ENCODE measurements around the gene HERPUD1.

HERPUD1 gene

DNA sequence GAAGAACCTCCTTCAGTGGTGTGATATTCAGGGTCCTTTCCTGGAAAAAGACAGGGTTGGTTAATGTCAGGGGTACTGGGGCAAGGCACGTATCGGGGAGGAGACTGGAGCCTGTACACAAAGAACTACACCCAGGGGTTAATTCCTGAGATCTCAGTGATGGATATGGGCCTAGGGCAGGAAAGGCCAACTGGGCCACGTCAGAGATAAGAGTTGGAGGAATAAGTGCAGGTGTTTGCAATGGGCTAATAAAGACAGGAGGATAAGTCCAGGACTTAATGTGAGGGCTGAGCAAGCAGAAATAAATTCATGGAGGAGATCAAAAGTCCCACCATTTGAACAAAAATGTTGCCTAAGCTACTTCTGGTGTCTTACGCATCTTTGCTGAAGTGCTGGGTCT is 10.4 kb upstream of the HERPUD1 start (continued):
- TF ChIP-seq ZNF785 (tag by site-specific recombination; IDR thresholded peaks at IDR 0.05) (no peak), ZNF121 (tag by site-specific recombination; IDR thresholded peaks at IDR 0.05) (no peak), OVOL3 (tag by site-specific recombination; IDR thresholded peaks at IDR 0.05) (no peak), ZNF792 (tag by site-specific recombination; IDR thresholded peaks at IDR 0.05) (no peak), TCF7L2 (IDR thresholded peaks at IDR 0.05; ENCODE audit: borderline replicate concordance, low read depth, low read length) (no peak)

DNA sequence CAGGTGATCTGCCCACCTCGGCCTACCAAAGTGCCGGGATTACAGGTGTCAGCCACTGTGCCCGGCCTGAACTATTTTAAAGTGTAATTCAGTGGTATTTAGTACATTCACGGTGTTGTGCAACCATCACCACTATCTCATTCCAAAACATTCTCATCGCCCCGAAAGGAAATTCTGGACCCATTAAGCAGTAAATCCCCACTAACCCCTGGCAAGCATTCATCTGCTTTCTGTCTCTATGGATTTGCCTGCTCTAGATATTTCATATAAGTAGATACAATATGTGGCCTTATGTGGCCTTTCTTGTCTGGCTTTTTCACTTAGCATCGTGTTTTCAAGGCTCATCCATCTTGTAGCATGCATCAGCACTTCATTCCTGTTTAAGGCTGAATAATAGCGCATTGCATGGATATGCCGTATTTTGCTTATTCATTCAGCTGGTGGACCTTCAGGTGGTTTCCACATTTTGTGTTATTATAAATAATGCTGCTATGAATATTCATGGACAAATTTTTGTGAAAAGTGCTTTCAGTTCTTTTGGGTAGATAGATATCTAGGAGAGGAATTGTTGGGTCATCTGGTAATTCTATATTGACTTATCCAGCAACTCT is 8.4 kb upstream of the HERPUD1 start:
- TF ChIP-seq ZNF37A (tag by site-specific recombination; IDR thresholded peaks at IDR 0.05) (no peak), PRDM1 (tag by site-specific recombination; IDR thresholded peaks at IDR 0.05) (no peak), ZNF274 (IDR thresholded peaks at IDR 0.05; ENCODE audit: low read length) (no peak), ZNF274 (tag by site-specific recombination; IDR thresholded peaks at IDR 0.05; ENCODE audit: borderline replicate concordance) (no peak)
- TF ChIP-seq, protein P1, sequence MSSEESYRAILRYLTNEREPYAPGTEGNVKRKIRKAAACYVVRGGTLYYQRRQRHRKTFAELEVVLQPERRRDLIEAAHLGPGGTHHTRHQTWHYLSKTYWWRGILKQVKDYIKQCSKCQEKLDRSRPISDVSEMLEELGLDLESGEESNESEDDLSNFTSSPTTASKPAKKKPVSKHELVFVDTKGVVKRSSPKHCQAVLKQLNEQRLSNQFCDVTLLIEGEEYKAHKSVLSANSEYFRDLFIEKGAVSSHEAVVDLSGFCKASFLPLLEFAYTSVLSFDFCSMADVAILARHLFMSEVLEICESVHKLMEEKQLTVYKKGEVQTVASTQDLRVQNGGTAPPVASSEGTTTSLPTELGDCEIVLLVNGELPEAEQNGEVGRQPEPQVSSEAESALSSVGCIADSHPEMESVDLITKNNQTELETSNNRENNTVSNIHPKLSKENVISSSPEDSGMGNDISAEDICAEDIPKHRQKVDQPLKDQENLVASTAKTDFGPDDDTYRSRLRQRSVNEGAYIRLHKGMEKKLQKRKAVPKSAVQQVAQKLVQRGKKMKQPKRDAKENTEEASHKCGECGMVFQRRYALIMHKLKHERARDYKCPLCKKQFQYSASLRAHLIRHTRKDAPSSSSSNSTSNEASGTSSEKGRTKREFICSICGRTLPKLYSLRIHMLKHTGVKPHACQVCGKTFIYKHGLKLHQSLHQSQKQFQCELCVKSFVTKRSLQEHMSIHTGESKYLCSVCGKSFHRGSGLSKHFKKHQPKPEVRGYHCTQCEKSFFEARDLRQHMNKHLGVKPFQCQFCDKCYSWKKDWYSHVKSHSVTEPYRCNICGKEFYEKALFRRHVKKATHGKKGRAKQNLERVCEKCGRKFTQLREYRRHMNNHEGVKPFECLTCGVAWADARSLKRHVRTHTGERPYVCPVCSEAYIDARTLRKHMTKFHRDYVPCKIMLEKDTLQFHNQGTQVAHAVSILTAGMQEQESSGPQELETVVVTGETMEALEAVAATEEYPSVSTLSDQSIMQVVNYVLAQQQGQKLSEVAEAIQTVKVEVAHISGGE (tag by site-specific recombination; conservative IDR thresholded peaks at IDR 0.05; ENCODE audit: low read depth) = no peak
- TF ChIP-seq, protein P2, sequence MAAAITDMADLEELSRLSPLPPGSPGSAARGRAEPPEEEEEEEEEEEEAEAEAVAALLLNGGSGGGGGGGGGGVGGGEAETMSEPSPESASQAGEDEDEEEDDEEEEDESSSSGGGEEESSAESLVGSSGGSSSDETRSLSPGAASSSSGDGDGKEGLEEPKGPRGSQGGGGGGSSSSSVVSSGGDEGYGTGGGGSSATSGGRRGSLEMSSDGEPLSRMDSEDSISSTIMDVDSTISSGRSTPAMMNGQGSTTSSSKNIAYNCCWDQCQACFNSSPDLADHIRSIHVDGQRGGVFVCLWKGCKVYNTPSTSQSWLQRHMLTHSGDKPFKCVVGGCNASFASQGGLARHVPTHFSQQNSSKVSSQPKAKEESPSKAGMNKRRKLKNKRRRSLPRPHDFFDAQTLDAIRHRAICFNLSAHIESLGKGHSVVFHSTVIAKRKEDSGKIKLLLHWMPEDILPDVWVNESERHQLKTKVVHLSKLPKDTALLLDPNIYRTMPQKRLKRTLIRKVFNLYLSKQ (tag by site-specific recombination; IDR thresholded peaks at IDR 0.05; ENCODE audit: borderline replicate concordance) = no peak
- ChIA-PET CTCF (no interaction called here), POLR2A (interaction anchor here (0.5 kb wide), 1 partner anchor 223 kb away, joined by 5 read pairs; no protein-coding TSS in a partner anchor)

DNA sequence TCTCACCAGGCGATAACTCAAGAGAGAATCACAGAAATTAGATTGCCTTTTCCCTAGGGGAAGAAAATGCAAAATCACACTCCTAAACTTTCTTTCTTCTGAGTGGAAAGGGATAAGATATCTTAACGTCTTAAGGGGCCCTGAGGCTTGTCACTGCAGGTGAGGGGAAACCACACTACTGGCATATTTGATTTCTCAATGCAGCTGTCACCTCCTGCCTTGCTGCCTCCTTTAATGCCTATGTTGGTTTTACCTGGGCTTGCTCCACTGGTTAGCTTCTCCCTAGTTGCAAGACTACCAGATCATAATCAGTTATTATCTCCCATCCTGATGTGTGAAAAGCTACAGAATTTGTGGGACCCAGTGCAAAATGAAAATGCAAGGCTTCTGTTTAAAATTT is 4.5 kb upstream of the HERPUD1 start:
- ChIA-PET CTCF (interaction anchor here (0.6 to 1.1 kb wide), 3 partner anchors 31 to 447 kb away, joined by 3 read pairs; no protein-coding TSS in a partner anchor), POLR2A (no interaction called here)
- no peak overlapping the region for H3K4me3 ChIP-seq (ENCODE audit: low read depth, low read length)
- peaks cover 3% of the 10 kb centered on the region; the same call in 1 of the 2 replicates for H3K4me1 ChIP-seq (ENCODE audit: control insufficient read depth, insufficient read depth, low read length)
- no peaks in the 10 kb centered on the region for H3K9me3 ChIP-seq (ENCODE audit: control insufficient read depth, insufficient read depth, low read depth, low read length)
- no peaks in the 10 kb centered on the region for H3K36me3 ChIP-seq (ENCODE audit: control insufficient read depth in 2 of 2, insufficient read depth in 1 of 2, low read length in 2 of 2)
- H3K27ac ChIP-seq (ENCODE audit: extremely low read depth, low read depth, low read length) = no peak overlapping the region
- no peak for TF ChIP-seq ZNF133 (tag by site-specific recombination; IDR thresholded peaks at IDR 0.05)
- TF ChIP-seq, protein P3, sequence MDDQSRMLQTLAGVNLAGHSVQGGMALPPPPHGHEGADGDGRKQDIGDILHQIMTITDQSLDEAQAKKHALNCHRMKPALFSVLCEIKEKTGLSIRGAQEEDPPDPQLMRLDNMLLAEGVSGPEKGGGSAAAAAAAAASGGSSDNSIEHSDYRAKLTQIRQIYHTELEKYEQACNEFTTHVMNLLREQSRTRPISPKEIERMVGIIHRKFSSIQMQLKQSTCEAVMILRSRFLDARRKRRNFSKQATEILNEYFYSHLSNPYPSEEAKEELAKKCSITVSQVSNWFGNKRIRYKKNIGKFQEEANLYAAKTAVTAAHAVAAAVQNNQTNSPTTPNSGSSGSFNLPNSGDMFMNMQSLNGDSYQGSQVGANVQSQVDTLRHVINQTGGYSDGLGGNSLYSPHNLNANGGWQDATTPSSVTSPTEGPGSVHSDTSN (CRISPR knock-in tag; IDR thresholded peaks at IDR 0.05) = no peak
- no peak for TF ChIP-seq ZNF610 (tag by site-specific recombination; IDR thresholded peaks at IDR 0.05; ENCODE audit: borderline replicate concordance)
- TF ChIP-seq, protein P4, sequence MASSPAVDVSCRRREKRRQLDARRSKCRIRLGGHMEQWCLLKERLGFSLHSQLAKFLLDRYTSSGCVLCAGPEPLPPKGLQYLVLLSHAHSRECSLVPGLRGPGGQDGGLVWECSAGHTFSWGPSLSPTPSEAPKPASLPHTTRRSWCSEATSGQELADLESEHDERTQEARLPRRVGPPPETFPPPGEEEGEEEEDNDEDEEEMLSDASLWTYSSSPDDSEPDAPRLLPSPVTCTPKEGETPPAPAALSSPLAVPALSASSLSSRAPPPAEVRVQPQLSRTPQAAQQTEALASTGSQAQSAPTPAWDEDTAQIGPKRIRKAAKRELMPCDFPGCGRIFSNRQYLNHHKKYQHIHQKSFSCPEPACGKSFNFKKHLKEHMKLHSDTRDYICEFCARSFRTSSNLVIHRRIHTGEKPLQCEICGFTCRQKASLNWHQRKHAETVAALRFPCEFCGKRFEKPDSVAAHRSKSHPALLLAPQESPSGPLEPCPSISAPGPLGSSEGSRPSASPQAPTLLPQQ (tag by site-specific recombination; IDR thresholded peaks at IDR 0.05) = no peak
- TF ChIP-seq, protein P5, sequence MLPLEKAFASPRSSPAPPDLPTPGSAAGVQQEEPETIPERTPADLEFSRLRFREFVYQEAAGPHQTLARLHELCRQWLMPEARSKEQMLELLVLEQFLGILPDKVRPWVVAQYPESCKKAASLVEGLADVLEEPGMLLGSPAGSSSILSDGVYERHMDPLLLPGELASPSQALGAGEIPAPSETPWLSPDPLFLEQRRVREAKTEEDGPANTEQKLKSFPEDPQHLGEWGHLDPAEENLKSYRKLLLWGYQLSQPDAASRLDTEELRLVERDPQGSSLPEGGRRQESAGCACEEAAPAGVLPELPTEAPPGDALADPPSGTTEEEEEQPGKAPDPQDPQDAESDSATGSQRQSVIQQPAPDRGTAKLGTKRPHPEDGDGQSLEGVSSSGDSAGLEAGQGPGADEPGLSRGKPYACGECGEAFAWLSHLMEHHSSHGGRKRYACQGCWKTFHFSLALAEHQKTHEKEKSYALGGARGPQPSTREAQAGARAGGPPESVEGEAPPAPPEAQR (tag by site-specific recombination; IDR thresholded peaks at IDR 0.05) = no peak
- TF ChIP-seq, protein P6, sequence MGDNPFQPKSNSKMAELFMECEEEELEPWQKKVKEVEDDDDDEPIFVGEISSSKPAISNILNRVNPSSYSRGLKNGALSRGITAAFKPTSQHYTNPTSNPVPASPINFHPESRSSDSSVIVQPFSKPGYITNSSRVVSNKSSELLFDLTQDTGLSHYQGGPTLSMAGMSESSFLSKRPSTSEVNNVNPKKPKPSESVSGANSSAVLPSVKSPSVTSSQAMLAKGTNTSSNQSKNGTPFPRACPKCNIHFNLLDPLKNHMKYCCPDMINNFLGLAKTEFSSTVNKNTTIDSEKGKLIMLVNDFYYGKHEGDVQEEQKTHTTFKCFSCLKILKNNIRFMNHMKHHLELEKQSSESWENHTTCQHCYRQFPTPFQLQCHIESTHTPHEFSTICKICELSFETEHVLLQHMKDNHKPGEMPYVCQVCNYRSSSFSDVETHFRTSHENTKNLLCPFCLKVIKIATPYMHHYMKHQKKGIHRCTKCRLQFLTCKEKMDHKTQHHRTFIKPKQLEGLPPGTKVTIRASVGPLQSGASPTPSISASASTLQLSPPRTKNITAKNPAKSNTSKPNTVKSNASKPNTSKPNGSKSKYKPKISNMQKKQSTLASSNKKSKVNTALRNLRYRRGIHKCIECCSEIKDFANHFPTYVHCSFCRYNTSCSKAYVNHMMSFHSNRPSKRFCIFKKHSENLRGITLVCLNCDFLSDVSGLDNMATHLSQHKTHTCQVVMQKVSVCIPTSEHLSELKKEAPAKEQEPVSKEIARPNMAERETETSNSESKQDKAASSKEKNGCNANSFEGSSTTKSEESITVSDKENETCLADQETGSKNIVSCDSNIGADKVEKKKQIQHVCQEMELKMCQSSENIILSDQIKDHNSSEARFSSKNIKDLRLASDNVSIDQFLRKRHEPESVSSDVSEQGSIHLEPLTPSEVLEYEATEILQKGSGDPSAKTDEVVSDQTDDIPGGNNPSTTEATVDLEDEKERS (tag by site-specific recombination; IDR thresholded peaks at IDR 0.05) = no peak
- TF ChIP-seq, protein P7, sequence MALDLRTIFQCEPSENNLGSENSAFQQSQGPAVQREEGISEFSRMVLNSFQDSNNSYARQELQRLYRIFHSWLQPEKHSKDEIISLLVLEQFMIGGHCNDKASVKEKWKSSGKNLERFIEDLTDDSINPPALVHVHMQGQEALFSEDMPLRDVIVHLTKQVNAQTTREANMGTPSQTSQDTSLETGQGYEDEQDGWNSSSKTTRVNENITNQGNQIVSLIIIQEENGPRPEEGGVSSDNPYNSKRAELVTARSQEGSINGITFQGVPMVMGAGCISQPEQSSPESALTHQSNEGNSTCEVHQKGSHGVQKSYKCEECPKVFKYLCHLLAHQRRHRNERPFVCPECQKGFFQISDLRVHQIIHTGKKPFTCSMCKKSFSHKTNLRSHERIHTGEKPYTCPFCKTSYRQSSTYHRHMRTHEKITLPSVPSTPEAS (tag by site-specific recombination; IDR thresholded peaks at IDR 0.05) = no peak
- no peak for TF ChIP-seq ZNF623 (tag by site-specific recombination; IDR thresholded peaks at IDR 0.05)

More for the DNA sequence above, 8.4 kb upstream of the HERPUD1 start:
- Histone ChIP-seq H3K4me3 (ENCODE audit: low read depth, low read length) (no peak overlapping the region), H3K4me1 (ENCODE audit: control insufficient read depth, insufficient read depth, low read length) (no peaks in the 10 kb centered on the region), H3K9me3 (ENCODE audit: control insufficient read depth, insufficient read depth, low read depth, low read length) (no peaks in the 10 kb centered on the region), H3K36me3 (ENCODE audit: control insufficient read depth in 2 of 2, insufficient read depth in 1 of 2, low read length in 2 of 2) (no peaks in the 10 kb centered on the region), H3K27ac (ENCODE audit: extremely low read depth, low read depth, low read length) (no peak overlapping the region)

Measured in HEK293 (cell line).